ENCODE measurements around the gene NTNG1.
A peak's percentile ranks its signal among the peaks of the same experiment; 100 is the strongest.

The NTNG1 gene

DNA sequence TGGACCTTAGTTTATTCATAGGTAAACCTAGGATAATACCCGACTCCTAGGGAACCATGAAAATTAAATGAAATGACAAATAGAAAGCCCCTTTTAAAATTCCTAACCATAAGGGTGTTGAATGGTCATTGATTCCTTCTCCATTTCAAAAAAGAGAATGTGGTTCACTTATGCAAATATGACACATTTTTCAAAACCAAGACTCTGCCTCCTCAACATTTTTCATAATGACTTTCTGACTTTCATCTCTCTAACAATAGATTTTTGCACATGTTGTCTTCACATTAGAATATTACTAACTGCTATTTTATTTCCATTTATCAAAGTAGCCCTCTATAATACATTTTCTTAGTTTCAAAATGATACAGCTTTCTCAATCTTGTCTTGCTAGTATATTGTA is 169.1 kb downstream of the NTNG1 start:
- H3K36me3 ChIP-seq: no peaks in the 10 kb centered on the region
- H3K9me3 ChIP-seq: no peaks in the 10 kb centered on the region
- TF ChIP-seq, protein P1, sequence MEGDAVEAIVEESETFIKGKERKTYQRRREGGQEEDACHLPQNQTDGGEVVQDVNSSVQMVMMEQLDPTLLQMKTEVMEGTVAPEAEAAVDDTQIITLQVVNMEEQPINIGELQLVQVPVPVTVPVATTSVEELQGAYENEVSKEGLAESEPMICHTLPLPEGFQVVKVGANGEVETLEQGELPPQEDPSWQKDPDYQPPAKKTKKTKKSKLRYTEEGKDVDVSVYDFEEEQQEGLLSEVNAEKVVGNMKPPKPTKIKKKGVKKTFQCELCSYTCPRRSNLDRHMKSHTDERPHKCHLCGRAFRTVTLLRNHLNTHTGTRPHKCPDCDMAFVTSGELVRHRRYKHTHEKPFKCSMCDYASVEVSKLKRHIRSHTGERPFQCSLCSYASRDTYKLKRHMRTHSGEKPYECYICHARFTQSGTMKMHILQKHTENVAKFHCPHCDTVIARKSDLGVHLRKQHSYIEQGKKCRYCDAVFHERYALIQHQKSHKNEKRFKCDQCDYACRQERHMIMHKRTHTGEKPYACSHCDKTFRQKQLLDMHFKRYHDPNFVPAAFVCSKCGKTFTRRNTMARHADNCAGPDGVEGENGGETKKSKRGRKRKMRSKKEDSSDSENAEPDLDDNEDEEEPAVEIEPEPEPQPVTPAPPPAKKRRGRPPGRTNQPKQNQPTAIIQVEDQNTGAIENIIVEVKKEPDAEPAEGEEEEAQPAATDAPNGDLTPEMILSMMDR (IDR thresholded peaks at IDR 0.05; ENCODE audit: low read depth, low read length): no peak
- no peak overlapping the region for H3K4me3 ChIP-seq (ENCODE audit: low read depth, low read length)
- DNase-seq: no peak
- peaks cover 2% of the 10 kb centered on the region; the same call in 1 of the 2 replicates for H3K4me1 ChIP-seq
- H3K27me3 ChIP-seq: no peaks in the 10 kb centered on the region

DNA sequence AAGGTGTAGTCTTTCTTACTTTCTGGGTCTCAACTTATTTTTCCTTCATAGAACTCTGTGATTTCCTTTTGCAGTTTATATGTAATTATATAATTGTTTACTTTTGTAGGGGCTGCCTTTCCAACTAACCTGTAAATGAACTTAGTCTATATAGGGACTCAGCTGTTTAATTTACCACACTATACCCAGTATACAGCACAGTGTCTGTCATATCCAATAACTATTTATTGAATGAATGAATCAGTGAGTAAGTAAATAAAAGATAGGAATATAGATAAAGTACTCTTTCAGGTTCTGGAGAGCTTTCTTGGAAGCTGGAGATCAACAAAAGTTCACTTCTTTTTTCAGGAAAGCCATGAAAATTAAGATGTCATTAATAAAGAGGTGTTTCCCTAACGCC is 174.8 kb downstream of the NTNG1 start:
- Histone ChIP-seq H3K4me3 (ENCODE audit: low read depth, low read length) (no peak overlapping the region), H3K36me3 (no peaks in the 10 kb centered on the region), H3K27me3 (no peaks in the 10 kb centered on the region), H3K4me1 (no peaks in the 10 kb centered on the region), H3K9me3 (no peaks in the 10 kb centered on the region)
- DNase-seq: no peak
- TF ChIP-seq, protein P1 (IDR thresholded peaks at IDR 0.05; ENCODE audit: low read depth, low read length): no peak

DNA sequence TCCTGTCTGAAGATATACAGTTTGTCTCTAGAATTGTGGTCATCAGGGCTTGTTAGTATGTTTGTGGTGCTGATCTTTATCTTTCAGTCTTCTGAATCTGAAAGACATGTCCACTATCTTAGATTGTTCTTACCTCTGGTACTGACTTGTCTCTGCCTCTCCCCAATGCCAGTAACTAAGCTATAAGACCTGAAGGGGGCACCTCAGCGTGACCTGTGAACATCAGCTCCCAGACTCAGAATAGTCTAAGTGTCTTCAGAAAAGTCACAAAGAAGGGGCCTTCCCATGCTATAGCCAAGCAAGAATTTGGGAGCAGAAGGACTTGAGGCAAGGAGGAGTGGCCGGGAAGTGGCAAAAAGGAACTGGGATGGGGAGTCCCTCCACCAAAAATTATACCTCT is 178.1 kb downstream of the NTNG1 start:
- DNase-seq: no peak
- Histone ChIP-seq H3K27me3 (no peaks in the 10 kb centered on the region), H3K4me3 (ENCODE audit: low read depth, low read length) (no peak overlapping the region), H3K9me3 (no peaks in the 10 kb centered on the region), H3K36me3 (no peaks in the 10 kb centered on the region), H3K4me1 (no peaks in the 10 kb centered on the region)
- TF ChIP-seq, protein P1 (IDR thresholded peaks at IDR 0.05; ENCODE audit: low read depth, low read length): no peak; the same call in 1 of the 2 replicates

DNA sequence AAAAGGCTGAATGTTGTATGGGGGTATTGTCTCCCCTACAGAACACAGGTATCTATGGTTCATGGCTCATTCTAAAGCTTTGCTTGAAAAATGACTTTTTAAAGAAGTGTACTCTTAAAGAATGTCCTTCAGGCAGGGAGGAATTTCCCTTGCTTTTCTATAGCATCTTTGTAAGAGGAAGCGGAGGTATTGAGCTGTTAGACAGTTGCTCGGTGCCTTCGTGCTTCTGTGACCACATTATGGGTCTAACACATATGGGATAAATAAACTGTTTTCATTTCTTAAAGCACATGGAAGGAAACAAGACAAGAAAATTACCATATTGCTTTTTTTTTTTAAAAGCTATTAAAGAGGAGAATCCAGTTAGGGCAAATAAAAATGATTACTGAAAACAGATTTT is 182.9 kb downstream of the NTNG1 start:
- TF ChIP-seq, protein P1 (IDR thresholded peaks at IDR 0.05; ENCODE audit: low read depth, low read length): no peak
- Histone ChIP-seq H3K9me3 (no peaks in the 10 kb centered on the region), H3K4me1 (peaks cover 19% of the 10 kb centered on the region), H3K27me3 (no peaks in the 10 kb centered on the region), H3K4me3 (ENCODE audit: low read depth, low read length) (no peak overlapping the region), H3K36me3 (no peaks in the 10 kb centered on the region; the same call in 1 of the 2 replicates)
- DNase-seq: no peak

DNA sequence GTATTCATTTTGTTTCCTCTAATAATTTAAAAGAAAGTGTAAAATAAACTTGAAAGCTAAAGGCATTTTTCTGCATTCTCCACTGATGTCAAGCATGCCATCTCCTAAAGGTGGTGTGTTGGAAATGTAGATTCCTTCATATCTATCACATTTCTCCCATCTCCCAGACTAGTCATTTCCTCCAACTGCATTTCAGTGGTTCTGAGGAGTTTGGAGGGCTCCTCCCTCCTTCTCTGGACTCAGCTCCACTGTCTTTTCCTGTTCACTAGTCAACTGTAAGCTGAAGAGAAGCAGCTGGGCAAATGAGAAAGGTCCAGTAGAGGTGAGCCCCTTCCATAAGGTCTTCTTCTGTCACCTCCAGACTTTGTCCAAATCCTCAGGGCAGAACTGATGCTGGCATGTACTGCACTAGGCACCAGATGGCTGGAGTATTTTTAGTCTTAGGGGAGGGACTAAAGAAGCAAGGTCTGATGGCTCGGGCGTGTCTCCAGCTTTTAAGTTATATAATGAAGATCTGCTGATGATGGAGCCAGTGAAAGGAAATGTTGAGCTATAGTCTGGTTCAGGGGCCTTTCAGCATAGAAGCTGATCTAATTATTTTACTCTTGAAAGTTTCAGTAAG is 186.1 kb downstream of the NTNG1 start:
- H3K27me3 ChIP-seq: no peaks in the 10 kb centered on the region
- peak; percentile 54 for DNase-seq
- H3K9me3 ChIP-seq: no peaks in the 10 kb centered on the region
- no peaks in the 10 kb centered on the region; the same call in 1 of the 2 replicates for H3K36me3 ChIP-seq
- no peak overlapping the region for H3K4me3 ChIP-seq (ENCODE audit: low read depth, low read length)
- TF ChIP-seq, protein P1 (IDR thresholded peaks at IDR 0.05; ENCODE audit: low read depth, low read length): no peak
- H3K4me1 ChIP-seq: peaks cover 25% of the 10 kb centered on the region

DNA sequence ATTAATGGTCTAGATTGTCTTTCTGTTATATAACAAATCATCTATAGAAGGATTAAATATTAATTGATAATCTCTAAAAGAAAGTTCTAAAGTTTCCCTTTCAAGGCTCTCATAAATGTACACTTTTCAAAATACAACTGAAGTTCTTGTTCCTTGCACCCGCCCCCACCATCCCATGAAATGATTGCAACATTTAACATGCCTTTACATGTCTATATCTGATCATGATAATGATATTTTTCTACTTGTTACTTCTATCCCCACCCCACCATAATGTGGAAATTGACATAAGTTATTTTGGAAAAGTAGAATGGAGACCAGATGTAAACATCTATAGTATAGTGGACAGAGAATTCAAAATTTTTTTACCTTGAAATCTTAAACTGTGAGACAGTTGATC is 186.6 kb downstream of the NTNG1 start:
- no peaks in the 10 kb centered on the region for H3K27me3 ChIP-seq
- no peaks in the 10 kb centered on the region for H3K9me3 ChIP-seq
- peaks cover 25% of the 10 kb centered on the region for H3K4me1 ChIP-seq
- H3K4me3 ChIP-seq (ENCODE audit: low read depth, low read length): no peak overlapping the region
- TF ChIP-seq, protein P1 (IDR thresholded peaks at IDR 0.05; ENCODE audit: low read depth, low read length): no peak
- H3K36me3 ChIP-seq: no peaks in the 10 kb centered on the region; the same call in 1 of the 2 replicates
- no peak for DNase-seq
